Measurements from ENCODE around the gene CCT4. TPM values are rescaled to one million over a fixed set of nuclear protein-coding genes. Genes with fewer than 3 reads are reported as not detected.

CCT4 gene
- total RNA-seq, 6 experiments from 2014 or later, result 200 to 250 (median 220) TPM

DNA sequence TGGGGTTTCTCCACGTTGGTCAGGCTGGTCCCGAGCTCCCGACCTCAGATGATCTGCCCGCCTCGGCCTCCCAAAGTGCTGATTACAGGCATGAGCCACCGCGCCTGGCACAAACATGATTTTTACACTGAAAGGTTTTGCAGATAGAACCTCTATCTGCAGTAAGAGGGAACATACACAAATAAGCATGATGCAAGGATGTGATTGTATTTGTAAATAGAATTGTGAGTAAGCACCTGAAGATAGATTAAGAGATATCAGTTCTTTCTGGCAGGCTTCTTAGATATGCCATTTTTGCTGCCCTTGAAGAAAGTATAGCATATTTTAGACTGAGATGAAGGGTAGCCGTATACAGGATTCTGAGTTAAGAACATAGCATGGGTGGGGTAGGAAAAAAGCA is 20.7 kb upstream of the CCT4 start:
- Mint-ChIP-seq H3K4me3 (no peak overlapping the region), H3K36me3 (ENCODE audit: low read depth) (no peaks in the 10 kb centered on the region), H3K27ac (no peak overlapping the region), H3K27me3 (ENCODE audit: insufficient read depth) (no peaks in the 10 kb centered on the region; the same call in 1 of the 2 replicates), H3K4me1 (ENCODE audit: low read depth) (peaks cover 19% of the 10 kb centered on the region), H3K9me3 (no peaks in the 10 kb centered on the region)
- DNase-seq, result no peak
- TF ChIP-seq CTCF (IDR thresholded peaks at IDR 0.05), result no peak

- no peaks in the 10 kb centered on the region; the same call in 1 of the 2 replicates for H3K27me3 Mint-ChIP-seq (ENCODE audit: insufficient read depth)
These were observed 17.7 kb upstream of the CCT4 start for GRCh38 chr2:61906186-61906470.

GRCh38 chr2:61905372-61906185 is 17.1 kb upstream of the CCT4 start, which contains the start of gene COMMD1:
COMMD1 (plus strand) TSS chr2:61905674; CDS start chr2:61905679, 5 bp downstream.
- no peaks in the 10 kb centered on the region for H3K9me3 Mint-ChIP-seq
- peaks cover 12% of the 10 kb centered on the region; the same call in 1 of the 2 replicates for H3K4me1 Mint-ChIP-seq (ENCODE audit: low read depth)
- peak within 1 kb of the TSS; percentile 99 for H3K4me3 Mint-ChIP-seq
- no peaks in the 10 kb centered on the region for H3K36me3 Mint-ChIP-seq (ENCODE audit: low read depth)
- peak within 1 kb of the TSS; percentile 87 for H3K27ac Mint-ChIP-seq
- no peak for TF ChIP-seq CTCF (IDR thresholded peaks at IDR 0.05)
- H3K27me3 Mint-ChIP-seq (ENCODE audit: insufficient read depth), result peaks cover under 1% of the 10 kb centered on the region
- DNase-seq, result peak; percentile 65

More at GRCh38 chr2:61906186-61906470, 17.7 kb upstream of the CCT4 start:
- Mint-ChIP-seq H3K27ac (peak overlapping the region; percentile 87), H3K4me3 (peak overlapping the region; percentile 99), H3K9me3 (no peaks in the 10 kb centered on the region), H3K4me1 (ENCODE audit: low read depth) (peaks cover 12% of the 10 kb centered on the region; the same call in 1 of the 2 replicates), H3K36me3 (ENCODE audit: low read depth) (no peaks in the 10 kb centered on the region)
- no peak for TF ChIP-seq CTCF (IDR thresholded peaks at IDR 0.05)
- DNase-seq, result no peak

- DNase-seq, result no peak
These were observed 11.8 kb upstream of the CCT4 start for GRCh38 chr2:61900281-61900680.

DNA sequence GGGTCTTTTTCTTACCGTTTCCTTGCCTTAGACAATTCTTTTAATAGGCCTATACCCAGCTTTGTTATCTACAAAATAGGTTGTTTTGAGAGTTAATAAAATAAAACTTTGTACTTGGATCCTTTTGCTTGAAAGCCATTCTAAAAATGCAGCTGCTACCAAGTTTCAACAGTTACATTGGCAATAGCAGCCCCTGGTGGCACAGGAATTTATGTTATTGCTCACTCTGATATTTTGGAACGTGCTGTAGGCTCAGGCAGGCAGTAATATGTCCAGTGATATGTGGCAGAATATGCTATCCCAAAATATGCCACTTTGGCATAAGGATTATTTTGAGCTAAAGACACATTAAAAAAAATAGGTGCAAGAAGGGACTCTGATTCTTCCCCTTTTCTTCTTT is 10.4 kb upstream of the CCT4 start:
- Mint-ChIP-seq H3K4me3 (no peak overlapping the region), H3K27ac (no peak overlapping the region), H3K36me3 (ENCODE audit: low read depth) (no peaks in the 10 kb centered on the region), H3K27me3 (ENCODE audit: insufficient read depth) (peaks cover 2% of the 10 kb centered on the region), H3K9me3 (no peaks in the 10 kb centered on the region), H3K4me1 (ENCODE audit: low read depth) (no peaks in the 10 kb centered on the region)
- DNase-seq, result no peak
- TF ChIP-seq CTCF (IDR thresholded peaks at IDR 0.05), result peak; percentile 70

More at GRCh38 chr2:61900281-61900680, 11.8 kb upstream of the CCT4 start:
- Mint-ChIP-seq H3K4me1 (ENCODE audit: low read depth) (peaks cover 8% of the 10 kb centered on the region; the same call in 1 of the 2 replicates), H3K9me3 (no peaks in the 10 kb centered on the region), H3K27me3 (ENCODE audit: insufficient read depth) (peaks cover 2% of the 10 kb centered on the region), H3K27ac (no peak overlapping the region), H3K36me3 (ENCODE audit: low read depth) (no peaks in the 10 kb centered on the region), H3K4me3 (no peak overlapping the region)
- no peak for TF ChIP-seq CTCF (IDR thresholded peaks at IDR 0.05)
